ENCODE measurements around the gene DTNB. TPM values are rescaled to one million over a fixed set of nuclear protein-coding genes. Genes with fewer than 3 reads are reported as not detected.
"Not testable (repeated sequence)": the region's sequence is repeated elsewhere in the genome, so short reads cannot be mapped to it uniquely, and the experiment has no call there.

DTNB gene
- polyA plus RNA-seq, 3 donors, result 18.0 to 21.0 (median 20.2) TPM

GRCh38 chr2:25566094-25566493 lies 107.3 kb downstream of the DTNB start:
- no peak for DNase-seq (ENCODE audit: extremely low read depth in 1 of 11, low read depth in 9 of 11, low spot score in 4 of 11)

DNA sequence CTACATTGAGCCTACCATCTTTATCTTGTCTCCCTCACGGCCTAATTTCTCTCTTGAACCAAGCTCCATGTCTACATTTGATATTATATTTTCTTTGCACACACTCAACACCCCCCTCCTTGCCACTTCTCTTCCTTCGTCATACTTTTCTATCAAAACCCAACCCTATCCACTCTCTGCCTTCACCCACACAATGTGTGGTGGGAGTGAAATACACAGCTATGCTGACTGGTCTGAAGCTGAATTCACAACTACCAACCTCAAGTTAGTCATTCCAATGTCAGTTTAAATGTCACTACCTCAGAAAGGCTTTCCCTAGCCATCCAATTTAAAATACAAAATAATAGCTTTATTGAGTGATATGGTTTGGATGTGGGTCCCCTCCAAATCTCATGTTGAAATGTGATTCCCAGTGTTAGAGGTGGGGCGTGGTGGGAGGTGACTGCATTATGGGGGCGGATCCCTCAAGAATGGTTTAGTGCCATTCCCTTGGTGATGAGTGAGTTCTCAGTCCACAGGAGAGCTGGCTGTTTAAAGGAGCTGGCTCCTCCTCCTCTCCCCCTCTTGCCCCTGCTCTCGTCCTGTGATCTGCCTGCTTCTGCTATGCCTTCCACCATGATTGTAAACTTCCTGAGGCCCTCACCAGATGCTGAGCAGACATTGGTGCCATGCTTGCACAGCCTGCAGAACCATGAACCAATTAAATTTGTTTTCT lies 112.1 kb downstream of the DTNB start:
- DNase-seq (ENCODE audit: extremely low read depth in 1 of 11, low read depth in 9 of 11, low spot score in 4 of 11), result no peak

DNA sequence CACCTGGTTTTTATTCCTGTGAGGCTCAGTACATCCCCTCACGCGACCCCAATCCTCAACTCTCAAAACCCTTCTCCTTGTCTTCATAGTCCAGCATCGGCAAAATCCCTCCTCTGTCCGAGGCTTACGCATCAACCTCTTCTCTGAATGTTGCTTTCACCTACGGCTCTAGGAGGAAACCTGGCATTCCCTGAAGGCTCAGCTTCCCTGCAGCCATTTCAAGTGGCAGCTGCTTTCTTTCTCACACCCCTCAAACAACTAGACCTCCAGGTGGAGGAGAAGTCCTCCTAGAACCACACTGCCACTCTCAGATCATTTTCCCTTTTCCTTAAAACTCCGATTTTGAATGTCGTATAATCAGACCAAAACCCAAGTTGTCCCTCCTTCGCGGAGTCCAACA lies 114.2 kb downstream of the DTNB start:
- no peak for DNase-seq (ENCODE audit: extremely low read depth in 1 of 11, low read depth in 9 of 11, low spot score in 4 of 11)

DNA sequence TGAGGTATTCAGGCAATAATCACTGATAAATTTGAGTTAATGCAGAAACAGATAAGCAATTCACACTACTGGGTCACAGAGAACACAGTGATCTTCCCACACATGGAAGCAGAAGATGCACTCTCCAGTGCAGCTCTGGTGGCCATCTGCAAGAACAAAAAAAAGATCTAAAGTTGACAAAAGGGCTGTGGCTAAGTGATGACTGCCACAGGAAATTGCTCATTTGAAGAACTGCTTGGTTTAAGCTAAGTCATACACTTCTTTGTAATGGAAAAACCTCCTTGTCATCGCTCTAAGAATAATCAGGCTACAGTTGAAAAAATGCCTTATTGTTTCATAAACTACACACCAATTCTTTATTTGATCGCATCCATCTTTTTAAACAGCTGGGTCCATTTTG lies 115.1 kb downstream of the DTNB start:
- no peak for DNase-seq (ENCODE audit: extremely low read depth in 1 of 11, low read depth in 9 of 11, low spot score in 4 of 11)

GRCh38 chr2:25557179-25558036 lies 116.0 kb downstream of the DTNB start:
- DNase-seq (ENCODE audit: extremely low read depth in 1 of 11, low read depth in 9 of 11, low spot score in 4 of 11), result no peak

- no peak for DNase-seq (ENCODE audit: extremely low read depth in 1 of 11, low read depth in 9 of 11, low spot score in 4 of 11)
Observed at GRCh38 chr2:25552318-25552717, 121.1 kb downstream of the DTNB start.

DNA sequence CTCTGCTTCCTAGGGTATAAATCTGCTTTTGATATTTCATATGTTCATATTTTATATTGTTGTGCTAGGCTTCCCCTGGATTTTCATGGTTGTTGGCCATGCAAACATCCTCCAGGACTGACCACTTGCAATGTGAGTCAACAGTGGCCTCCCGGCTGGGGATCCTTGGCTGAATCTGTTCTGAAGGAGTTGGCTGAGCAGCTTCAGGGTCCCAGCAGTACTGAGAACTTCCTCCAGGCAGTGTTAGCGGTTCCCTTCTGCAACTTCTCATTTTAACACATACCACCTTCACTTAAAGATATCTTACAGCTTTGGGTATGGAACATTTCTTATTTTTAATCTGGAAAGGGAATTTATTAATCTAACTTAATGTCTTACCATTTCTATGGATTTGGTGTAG lies 122.1 kb downstream of the DTNB start:
- no peak for DNase-seq (ENCODE audit: extremely low read depth in 1 of 11, low read depth in 9 of 11, low spot score in 4 of 11)

DNA sequence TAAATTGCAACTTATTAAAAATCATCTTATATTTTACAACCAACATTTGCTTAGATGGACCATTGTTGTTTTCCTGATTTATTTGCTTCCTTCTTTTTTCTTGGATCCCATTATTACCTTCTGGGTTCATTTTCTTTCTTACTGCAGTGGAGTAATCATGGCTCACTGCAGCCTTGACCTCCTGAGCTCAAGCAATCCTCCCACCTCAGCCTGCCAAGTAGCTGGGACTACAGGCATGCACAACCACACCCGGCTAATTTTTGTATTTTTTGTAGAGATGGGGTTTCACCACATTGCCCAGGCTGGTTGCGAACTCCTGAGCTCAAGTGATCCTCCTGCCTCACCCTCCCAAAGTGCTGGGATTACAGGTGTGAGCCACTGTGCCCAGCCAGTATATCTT lies 123.8 kb downstream of the DTNB start:
- DNase-seq (ENCODE audit: extremely low read depth in 1 of 11, low read depth in 9 of 11, low spot score in 4 of 11), result not testable (repeated sequence)

DNA sequence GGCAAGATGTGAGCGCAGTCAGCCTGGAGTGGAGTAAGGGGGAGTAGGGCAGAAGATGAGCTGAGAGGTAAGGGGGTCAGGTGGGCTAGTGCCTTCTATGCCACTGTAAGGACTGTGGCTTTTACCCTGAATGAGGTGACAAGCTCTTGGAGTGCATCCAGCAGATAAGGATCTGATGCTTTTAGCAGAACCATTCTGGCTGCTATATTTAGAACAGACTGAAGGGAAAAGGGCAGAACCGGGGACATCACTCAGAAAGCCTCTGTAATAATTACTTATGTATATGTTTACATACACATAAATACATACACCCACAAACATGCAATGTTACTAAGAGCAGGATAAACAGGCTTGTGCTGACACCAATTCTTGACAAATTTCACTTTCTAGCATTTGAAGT lies 124.8 kb downstream of the DTNB start:
- no peak for DNase-seq (ENCODE audit: extremely low read depth in 1 of 11, low read depth in 9 of 11, low spot score in 4 of 11)

- no peak for DNase-seq (ENCODE audit: extremely low read depth in 1 of 11, low read depth in 9 of 11, low spot score in 4 of 11)
Observed at GRCh38 chr2:25546852-25547251, 126.5 kb downstream of the DTNB start.

- DNase-seq (ENCODE audit: extremely low read depth in 1 of 11, low read depth in 9 of 11, low spot score in 4 of 11), result no peak
Observed at GRCh38 chr2:25545899-25546298, 127.5 kb downstream of the DTNB start.

DNA sequence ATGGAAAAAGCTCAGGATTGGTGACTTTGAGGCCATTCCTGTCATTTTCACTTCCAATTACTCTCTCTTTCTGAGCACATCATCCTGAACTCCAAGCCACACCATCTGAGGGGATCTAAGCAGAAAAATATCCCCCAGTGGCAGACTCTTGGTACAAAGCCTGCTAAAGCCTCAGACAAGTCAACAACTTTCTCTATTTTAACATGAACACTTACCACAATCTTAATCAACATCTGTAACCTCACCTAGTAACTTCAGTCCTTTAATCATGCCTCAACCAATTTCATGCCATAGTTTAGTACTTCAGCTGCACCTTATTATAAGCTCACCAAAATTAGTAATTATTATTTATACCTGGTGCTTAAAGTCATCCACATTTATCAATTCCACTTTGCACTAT lies 128.9 kb downstream of the DTNB start:
- no peak for DNase-seq (ENCODE audit: extremely low read depth in 1 of 11, low read depth in 9 of 11, low spot score in 4 of 11)

GRCh38 chr2:25543939-25544338 lies 129.4 kb downstream of the DTNB start:
- no peak for DNase-seq (ENCODE audit: extremely low read depth in 1 of 11, low read depth in 9 of 11, low spot score in 4 of 11)

DNA sequence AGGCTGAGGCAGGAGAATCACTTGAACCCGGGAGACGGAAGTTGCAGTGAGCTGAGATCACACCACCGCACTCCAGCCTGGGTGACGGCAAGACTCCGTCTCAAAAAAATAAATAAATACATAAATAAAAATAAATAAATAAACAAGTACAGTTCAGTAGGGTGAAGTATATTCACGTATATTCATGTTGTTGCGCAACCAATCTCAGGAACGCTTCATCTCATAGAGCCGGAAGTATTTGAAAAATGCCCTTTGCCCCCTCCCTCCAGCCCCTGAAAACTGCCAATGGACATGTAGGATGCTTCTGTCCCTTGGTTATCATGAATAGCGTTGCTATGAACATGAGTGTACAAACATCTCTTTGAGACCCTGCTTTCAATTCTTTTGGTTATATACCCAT lies 132.0 kb downstream of the DTNB start:
- DNase-seq (ENCODE audit: extremely low read depth in 1 of 11, low read depth in 9 of 11, low spot score in 4 of 11), result no peak

- no peak for DNase-seq (ENCODE audit: extremely low read depth in 1 of 11, low read depth in 9 of 11, low spot score in 4 of 11)
Observed at GRCh38 chr2:25539136-25539535, 134.2 kb downstream of the DTNB start.

- DNase-seq (ENCODE audit: extremely low read depth in 1 of 11, low read depth in 9 of 11, low spot score in 4 of 11), result no peak
Observed at GRCh38 chr2:25537526-25537925, 135.9 kb downstream of the DTNB start.

- DNase-seq (ENCODE audit: extremely low read depth in 1 of 11, low read depth in 9 of 11, low spot score in 4 of 11), result not testable (repeated sequence)
Observed at GRCh38 chr2:25535411-25536289, 137.7 kb downstream of the DTNB start.

GRCh38 chr2:25534937-25535336 lies 138.4 kb downstream of the DTNB start:
- DNase-seq (ENCODE audit: extremely low read depth in 1 of 11, low read depth in 9 of 11, low spot score in 4 of 11), result not testable (repeated sequence)

DNA sequence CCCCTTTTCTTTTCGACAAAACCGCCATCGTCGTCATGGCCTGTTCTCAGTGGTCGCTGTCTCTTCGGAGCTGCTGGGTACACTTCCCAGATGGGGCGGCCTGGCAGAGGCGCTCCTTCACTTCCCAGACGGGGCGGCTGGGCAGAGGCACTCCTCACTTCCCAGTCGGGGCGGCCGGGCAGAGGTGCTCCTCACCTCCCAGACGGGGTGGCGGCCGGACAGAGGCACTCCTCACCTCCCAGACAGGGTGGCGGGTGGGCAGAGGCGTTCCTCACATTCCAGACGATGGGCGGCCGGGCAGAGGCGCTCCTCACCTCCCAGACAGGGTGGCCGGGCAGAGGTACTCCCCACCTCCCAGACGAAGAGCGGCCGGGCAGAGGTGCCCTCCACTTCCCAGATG lies 138.9 kb downstream of the DTNB start:
- DNase-seq (ENCODE audit: extremely low read depth in 1 of 11, low read depth in 9 of 11, low spot score in 4 of 11), result no peak

GRCh38 chr2:25533771-25534170 lies 139.6 kb downstream of the DTNB start:
- not testable (repeated sequence) for DNase-seq (ENCODE audit: extremely low read depth in 1 of 11, low read depth in 9 of 11, low spot score in 4 of 11)
